ENCODE measurements around the gene DYSF.

DYSF gene

DNA sequence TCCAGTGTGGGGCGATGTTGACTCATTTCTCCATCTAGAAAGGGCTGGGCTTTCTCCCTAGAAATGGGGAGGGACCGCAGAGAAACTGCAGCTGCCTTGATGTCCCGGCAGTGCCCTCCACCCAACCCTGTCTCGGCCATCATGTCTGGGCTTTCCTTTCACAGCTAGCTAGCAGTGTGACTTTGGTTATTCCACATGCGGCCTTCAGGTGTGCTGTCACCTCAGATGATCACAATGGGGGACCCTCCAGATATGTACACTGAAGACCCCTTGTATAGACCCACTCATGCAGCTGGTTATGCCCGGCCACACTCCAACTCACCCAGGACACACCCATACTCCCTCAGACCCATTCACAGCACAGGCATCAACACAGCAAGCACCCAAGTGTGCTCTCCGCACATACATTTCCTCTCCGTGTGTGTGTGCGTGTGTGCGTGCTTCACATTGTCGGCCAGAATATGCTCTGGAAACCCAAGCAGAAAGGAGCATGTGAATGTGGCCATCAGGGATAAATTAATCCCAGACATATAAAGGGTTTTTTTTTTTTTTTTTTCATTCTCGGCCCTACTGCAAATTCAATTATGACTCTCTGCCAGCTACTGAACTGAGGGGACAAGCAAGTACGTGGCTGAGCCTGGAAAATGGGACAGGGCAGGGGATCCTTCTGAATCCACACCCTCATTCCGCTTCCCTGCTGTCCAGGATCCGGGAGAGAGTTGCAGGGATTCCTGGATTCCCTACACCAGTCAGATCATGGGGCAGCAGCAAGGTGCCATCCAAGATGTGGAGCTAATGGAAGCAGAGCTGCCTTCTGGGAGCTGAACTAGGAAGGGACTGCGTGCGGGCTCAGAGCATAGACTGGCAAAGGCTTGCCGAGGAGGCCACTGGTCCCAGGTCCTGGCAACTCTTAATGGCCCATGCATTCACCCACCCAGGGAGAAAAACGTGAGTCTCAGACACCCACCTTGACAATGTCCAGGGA is 240.2 kb downstream of the DYSF start:
- no peak for DNase-seq (ENCODE audit: low spot score)

DNA sequence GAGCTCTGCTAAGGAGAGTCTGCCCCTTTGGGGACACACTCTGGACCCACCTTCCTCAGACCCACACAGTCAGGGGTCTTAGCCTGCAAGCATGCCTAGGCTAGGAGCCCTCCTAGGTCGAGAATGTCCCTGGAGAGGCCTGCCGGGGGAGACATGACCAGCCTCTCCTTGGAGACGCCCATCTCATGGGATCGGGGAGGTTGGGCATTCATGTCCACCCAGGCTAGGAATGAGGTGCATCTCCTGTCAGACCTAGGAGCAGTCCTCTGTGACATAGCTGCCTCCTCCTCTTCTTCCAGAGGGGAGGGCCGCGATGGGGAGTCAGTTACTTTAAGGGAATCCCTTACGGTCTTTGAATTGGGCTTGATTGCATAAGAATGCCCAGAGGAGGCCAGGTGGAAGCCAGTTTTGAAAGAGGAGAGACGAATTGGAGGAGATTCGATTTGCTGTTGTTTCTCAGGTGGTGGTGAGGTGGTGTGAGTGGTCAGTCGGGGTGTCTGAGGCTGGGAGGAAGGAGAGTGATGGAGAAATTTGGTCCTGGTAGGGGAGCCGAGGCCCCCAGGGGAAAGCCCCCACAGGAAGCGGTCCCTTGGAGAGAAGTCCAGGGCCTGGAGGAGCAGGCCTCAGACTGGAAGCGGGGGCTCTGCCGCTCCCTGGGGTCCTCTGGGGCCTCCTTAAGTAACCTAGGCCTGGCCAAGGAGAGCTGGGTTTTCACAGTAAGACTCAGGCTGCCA is 241.3 kb downstream of the DYSF start:
- no peak for DNase-seq (ENCODE audit: low spot score)

DNA sequence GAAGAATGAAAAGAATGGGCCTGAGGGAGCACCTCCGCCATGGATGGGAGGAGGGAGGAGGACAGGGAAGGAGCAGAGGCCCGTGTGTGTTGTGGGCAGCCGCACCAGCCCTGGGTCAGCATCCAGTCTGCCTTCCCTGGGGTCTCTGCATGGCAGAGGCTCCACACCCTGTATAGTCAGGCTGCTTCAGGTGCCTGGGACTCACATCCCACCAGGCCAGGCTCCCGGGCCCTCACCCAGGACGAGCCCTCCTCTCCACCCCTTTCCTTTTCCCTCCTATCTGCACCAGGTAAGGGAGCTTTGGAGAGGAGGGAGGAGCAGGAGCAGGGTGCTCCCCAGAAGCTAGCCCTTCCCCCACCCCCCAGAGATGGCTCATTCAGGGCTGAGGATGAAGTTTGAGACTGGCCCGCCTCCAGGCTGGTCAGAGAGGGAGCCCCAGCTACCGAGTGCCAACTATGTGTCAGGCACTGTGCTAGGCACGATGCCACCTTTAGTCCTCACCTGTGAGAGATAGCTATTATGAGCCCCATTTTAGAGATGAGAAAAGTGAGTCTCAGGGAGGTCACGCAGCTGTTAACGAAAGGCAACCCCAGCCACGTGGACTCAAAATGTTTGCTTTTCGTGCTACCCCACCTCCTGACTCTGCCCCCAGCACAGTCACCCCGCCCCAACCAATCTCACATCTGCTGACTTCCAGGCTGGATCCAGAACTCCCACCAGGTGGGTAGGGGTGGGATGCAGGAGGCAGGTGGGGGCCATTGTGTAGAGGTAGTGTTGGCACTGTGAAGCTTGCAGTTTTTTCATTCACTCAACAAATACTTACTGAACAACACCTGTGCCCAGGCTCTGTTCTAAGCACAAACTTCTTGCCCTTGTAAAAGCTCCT is 242.1 kb downstream of the DYSF start:
- DNase-seq (ENCODE audit: low spot score), result no peak

DNA sequence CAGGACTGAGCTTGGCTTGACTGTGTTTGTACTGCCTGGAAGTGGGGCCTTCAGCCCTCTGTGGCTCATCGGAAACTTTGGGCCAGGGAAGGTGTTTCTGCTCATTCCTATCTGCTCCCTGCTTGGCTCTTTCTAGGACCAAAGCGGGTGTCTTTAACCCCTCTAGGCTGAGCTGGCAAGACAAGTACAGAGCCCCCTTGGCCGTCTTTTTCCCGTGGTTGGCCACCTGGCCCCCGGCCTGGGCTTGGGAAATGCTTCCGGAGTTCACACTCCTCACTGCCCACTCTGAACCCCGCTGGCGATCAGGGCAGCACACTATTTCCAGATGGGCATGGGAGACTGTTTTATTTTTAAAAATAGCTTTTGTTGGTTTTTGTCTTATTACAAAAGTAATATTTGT is 243.0 kb downstream of the DYSF start:
- no peak for DNase-seq (ENCODE audit: low spot score)

DNA sequence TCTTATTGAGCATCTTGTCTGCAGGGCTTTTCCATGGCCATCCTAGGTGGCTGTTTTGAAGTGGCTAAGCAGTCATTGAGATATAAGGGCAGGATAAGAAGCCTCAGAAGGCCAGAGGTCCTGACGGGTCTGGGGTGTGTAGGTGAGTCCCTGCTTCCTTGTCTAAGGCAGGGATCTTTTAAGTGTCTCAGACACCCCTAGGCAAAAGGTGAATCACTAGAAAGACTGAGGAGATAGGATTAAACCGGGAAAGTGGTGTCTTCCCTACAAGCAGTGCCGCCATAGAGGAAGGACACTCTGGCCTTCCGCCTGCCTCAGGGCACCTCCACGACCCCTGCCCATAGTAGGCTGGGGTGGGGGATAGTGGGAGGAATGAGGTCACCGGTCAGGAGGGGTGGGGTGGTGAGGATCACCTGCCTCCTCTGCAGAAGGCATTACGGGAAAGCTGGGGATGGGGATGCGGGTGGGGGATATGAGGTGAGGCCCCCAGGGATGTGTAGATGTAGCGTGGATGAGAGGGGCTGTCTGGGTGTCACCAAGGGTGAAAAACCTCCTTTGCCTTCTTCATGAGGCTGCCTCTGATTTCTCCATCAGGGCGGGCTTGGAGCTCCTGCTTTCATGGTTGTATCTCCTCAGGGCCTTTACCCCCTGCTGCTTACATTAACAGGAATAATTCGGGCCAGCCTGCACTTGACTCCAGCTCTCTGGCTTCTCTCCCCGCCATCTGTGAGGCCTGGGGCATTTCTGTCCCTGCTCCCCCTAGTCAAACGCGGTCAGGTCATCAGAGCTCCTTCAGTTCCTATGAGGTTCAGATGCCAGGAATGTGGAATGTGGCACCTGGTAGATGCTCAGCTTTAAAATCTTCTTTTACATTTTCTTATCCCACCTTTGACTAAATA is 244.0 kb downstream of the DYSF start:
- no peak for DNase-seq (ENCODE audit: low spot score)

DNA sequence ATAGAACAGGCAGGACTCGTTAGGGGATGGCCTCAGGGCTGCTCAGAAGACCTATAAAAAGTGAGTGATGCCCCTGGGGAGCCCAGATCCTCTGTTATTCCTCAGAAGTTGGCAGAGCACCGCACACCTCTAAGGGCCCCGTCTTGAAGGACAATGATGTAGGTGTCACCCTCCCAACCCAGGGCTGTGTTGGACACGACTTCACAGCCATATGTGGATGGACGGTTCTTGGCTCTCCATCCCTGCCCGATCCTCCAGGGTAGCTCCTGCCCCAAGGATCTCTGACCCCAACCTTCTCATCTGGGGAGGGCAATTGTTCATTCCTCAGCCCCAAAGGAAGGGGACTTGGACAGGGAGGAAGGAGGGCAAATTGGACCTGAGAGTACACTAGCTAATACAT is 246.1 kb downstream of the DYSF start:
- DNase-seq (ENCODE audit: low spot score), result no peak

DNA sequence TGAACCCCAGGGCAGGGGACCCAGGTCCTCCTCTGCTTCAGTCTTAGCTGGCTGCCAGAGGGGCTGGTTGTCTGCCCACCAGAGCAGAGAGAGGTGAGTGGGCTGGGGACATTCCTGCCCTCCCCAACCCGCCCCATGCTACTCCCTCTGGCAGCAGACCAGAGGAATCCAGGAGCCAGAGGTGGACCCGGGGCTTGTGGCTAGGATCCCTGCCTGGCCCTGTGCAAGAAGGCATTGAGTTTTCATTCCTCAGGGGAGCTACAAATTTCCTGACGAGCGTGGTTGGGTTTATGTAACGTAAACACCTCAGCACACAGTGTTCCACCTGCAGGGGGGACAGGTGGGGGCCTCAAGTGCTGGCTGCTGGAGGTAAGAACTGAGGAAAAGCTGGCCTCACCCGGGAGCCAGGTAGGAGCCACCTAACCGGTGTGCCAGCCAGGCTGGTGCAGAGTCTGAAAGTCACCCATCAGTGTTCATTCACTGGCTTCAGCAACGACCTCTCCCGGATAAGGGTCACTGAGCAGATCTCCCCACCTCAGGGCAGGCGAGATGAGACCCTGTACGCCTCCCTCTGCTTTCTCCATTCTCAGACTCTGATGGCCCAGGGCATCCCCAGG is 246.8 kb downstream of the DYSF start:
- no peak for DNase-seq (ENCODE audit: low spot score)

DNA sequence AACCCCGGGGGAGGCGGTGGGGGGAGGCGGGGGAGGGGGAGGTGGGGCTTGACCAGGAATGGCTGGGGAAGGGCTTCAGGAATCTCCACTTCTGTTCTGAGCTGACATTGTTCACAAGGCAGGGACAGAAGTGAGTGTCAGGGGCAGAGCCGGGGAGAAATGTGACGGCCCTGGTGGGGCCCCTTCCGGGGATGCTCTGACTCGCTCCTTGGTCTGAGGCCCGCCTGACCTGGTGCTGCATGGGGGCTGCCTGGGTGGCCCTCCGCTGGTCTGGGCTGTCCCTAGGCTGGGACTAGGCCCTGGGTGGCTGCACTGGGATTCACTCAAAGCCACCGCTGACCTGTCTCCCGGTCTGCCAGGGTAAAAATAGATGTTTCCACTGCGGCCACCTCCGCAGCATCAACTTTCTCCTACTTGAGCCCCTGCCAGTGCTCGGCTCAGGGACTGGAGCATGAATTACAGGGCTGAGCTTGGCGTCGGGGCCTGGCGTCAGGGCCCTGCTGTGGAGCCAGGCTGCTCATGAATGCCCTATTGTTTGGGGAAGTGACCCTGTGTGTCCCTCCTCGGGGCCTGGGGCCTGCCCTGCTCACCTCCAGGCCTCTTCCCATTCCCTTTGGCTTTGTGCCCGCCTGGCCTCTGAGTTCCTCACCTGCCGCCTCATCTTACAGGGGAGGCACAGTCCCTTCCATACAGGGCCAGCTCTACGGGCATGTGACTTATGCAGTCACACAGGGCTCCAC is 247.5 kb downstream of the DYSF start:
- no peak for DNase-seq (ENCODE audit: low spot score)

DNA sequence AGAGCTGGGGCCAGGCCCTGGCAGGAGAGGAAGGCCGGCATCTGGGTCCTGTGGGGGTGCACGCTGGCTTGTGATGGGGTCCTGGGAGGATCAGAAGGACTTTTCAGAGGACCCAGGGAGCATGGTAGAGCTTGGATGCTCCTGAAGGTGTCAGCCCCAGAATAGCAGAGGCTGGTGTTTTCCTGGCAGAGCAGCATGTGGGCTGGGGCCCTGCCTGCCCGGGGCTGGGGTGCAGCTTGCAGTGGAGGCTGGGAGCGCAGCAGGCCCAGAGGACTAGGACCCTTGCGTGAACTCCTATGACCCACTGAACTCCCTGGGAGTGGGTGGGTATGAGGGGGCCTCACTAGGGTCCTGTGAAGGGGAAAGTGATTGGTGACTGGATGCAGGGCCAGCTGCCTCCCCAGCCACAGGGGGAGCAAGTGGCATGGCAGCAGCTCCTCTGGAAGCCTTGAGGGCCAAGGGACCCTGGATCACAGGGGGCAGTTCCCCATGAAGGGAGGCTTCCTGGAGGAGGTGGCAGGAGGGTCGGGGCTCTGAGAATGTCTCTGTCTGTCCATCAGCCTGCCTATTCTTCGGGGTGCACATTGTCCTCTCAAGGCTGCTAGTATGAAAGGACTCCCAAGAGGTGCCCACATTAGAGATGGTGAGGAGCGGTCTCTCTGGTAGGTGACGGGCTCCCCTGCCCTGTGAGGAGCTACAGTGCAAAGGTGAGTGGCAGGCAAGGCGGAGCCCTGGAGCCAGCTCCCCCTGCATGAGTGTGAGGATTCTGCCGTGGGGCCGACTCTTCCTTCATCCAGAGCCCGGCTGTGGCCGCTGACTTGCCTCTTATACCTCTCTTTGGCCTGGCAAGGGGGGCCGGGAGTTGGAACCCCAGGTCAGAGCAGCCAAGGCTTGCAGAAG is 249.0 kb downstream of the DYSF start:
- no peak for DNase-seq (ENCODE audit: low spot score)

DNA sequence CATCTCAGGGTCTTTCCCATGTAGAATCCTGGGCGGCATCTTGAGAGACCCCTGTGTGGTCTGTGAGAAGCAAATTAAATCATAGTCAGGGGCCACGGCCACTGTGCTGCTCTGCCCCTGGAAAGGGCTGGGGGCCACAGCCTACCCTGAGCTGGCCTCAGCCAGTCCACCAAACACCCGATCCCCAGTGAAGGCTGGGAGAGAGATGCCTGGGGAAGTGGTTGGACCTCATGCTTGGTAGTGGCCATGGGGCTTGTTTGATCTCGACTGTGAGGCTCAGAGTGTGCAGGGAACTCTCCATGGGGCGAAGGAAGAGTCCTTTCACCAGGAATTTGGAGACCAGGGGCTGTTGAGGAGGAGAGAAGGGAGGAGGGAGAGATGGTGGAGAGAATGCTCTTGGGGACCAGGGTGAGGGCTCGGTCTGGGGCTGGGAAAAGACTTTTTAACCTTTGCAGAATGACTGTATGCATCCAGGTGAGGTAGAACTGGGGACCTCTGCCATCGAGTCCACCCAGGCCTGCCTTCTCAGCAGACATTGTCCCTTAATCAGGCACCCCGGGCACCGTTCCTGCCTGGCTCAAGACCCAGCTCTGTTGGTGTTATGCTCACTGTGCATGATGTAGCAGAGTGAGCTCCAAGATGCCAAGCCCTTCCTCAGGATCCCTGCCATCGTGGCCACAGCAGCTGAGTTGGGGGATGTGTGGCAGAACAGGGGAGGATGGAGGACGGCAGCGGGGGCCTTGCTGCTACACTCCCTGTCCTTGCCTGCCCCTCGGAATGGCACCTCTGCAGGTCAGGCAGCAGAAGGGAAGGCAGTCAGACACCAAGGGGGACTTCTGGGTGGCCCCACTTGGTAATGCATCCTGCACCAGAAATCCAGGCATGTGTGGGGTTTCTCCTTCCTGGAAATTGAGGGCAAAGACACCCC is 249.9 kb downstream of the DYSF start:
- no peak for DNase-seq (ENCODE audit: low spot score)

DNA sequence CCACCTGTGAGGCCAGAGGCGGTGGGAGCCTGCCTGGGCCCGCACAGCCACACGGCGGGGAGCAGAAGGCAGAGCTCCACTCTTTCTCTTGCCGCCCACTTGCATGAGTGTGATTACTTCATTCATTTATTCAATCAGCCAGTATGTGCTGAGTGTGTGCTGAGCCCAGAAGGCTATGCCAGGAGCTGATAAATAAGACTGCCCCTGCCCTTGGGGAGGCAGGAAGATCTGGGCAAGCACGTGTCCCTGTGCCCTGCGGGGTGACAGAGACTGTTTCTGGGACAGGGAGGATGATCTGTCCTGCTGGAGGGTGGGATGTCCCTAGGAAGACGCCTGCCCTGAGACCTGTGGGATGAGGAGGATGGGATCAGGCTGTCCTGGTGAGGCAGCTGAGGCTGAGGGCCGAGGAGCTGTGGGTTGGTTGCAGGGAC is 250.8 kb downstream of the DYSF start:
- no peak for DNase-seq (ENCODE audit: low spot score)

DNA sequence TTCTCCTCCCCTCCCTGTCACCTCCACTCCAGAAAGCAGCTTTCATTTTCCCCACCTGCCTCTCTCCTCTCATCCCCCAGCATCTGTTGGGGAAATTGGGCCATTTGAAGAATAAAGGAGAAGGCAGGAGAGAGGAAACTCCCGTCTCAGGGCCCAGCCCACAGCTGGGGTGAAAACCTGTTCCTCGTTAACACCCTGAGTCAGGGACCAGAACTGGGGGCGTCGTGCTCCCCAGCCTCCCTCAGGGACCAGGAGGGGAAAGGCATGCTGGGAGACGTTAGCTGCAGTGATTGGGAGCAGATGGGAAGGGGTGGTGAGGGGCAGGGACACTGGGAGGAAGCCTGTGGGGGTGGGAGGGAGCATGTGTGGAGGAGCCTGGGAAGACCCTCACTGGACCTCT is 251.3 kb downstream of the DYSF start:
- no peak for DNase-seq (ENCODE audit: low spot score)

DNA sequence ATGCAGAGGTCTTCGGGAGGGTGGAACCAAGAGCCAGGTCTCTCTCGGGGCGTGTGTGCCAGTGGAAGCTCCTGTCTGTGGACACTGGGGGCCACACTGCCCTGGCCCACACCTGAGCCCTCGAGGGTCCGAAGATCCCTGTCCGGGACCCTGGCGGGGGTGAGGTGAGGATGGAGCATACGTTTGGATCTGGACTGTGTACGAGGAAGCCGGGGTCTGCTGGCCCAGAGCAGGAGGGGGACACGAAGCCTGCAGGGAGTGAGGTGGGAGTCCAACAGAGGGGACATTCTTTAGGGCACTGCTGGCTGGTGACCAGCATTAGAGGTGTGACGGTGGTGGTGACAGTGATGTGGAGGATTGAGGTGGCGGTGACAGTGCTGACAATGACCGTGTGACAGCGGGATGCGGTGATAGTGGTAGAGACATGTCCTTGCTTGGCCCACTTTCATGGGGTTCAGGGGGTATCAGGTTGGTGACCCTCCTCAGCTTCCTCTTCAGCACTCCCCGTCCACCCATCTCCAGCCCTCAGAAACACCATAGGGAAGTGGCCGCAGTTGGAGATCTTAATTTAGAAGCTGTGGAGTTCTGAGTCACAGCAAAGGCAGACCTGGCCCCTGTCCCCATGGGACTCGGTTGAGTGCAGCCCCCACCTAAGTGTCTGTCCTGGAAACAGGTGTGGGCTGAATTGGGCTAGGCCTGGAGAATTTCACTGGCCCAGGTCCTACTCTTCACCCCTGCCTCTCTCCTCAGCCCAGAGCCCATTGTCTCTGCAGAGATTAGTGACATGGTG is 252.0 kb downstream of the DYSF start:
- no peak for DNase-seq (ENCODE audit: low spot score)

DNA sequence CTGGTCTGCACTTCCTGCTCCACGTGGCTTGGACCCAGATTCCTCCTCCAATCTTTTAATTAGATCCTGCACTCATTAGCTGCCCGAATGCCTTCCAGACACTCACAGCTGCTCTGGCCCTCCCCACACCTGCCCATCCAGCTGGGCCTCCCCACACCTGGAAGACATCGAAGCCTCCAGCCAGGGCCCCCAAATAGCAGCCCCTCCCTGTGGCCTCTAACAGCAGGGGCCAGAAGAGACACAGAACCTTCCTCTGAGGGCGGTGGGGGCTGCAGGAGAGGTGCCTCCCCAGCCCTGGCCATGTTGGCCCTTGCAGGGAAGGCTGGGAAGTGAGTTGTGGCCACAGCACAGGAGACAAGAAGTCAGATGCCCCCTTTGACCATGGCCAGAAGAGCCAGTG is 252.8 kb downstream of the DYSF start:
- no peak for DNase-seq (ENCODE audit: low spot score)

DNA sequence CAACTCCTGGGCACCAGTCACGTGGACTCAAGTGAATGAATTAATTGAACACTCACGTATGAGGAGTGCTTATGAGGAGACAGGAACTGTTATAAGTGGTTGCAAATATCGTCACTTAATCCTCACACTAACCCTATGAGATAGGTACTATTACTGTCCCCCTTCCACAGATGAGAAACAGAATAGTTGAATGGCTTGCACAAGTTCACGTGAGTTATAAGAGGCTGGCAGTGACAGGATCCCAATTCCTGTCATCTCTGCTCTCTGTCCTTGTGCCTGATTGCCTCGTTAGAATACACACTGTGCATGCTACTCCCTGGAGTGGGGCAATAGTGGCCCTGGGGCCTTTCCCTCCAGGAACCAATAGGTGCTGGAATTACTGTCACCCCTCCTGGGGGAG is 253.5 kb downstream of the DYSF start:
- no peak for DNase-seq (ENCODE audit: low spot score)

DNA sequence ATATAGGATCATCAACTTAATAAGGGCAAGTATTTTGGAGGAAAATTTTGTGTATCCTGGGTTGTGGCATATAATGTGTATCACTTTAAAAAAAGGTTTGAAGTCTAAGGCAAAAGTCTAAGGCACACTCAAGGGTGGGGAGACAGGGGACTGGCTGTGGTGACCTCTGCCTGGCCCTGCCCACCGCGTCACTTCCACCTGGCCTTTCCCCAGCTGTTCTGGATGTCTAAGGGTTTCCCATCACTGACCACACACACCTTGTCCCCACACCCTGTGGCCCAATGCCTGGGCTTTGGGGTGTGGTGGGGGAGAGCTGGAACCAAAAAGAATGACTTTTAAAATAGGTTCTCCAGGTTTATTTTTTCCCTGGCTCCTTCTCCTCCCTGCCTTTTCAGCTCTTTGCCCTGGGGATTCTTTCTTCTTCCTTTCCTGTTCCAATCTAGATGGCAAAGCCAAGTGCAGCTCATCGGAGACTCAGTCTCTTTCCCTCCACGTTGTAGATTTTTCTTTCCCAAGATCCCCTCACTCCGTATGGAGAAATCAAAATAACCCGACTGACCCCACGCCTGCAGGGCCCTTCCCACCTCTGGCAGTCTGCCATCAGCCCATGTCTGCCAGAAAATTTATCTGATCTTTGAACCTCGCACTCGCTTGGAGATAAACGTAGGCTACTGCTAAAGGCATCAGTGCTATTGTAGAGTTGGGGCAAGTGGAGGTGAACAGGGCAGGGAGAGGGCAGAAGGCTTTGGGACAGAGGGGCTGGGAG is 257.2 kb downstream of the DYSF start:
- DNase-seq (ENCODE audit: low spot score), result no peak
